Fibroblast of villous mesenchyme (primary cell): ENCODE results near the gene CCDC88B. TPM values are rescaled to one million over a fixed set of nuclear protein-coding genes. Genes with fewer than 3 reads are reported as not detected.
A peak's percentile ranks its signal among the peaks of the same experiment; 100 is the strongest.

Experiments used
- DNase-seq: peaks from one replicate; pipeline ENCODE4 v3.0.0-alpha.2; 2010; ENCODE audit warnings: low read depth
- H3K4me3 ChIP-seq: 2 replicates; pipeline ENCODE4 v1.5.1; 2011; ENCODE audit warnings: low read depth, mild to moderate bottlenecking, low read length
- CTCF ChIP-seq: IDR thresholded peaks from 2 replicates; pipeline ENCODE4 v1.5.1; 2012; ENCODE audit warnings: low read depth, mild to moderate bottlenecking, low read length; ENCODE audit not compliant: insufficient read depth
- total RNA-seq: library from RNA; depleted of rRNA; stranded (reverse); fragments of >200 nt; gene quantifications from 2 replicates; pipeline ENCODE4 v1.2.3, GENCODE V29; 2012

Gene CCDC88B
- total RNA-seq, 1 donor: 1.7 TPM

- TF ChIP-seq CTCF: peak; percentile 58
- H3K4me3 ChIP-seq: peak overlapping the region; percentile 48
- peak; percentile 86 for DNase-seq
Measured at GRCh38 chr11:64341851-64342791, 2.1 kb downstream of the CCDC88B start.

GRCh38 chr11:64342869-64343745 lies 3.1 kb downstream of the CCDC88B start:
- H3K4me3 ChIP-seq: peak overlapping the region; percentile 48

GRCh38 chr11:64343767-64344559 lies 4.0 kb downstream of the CCDC88B start:
- TF ChIP-seq CTCF: peak; percentile 22
- no peak overlapping the region for H3K4me3 ChIP-seq
- no peak for DNase-seq

More at GRCh38 chr11:64342869-64343745, 3.1 kb downstream of the CCDC88B start:
- no peak for TF ChIP-seq CTCF
- no peak for DNase-seq

- no peak for DNase-seq
- no peak for TF ChIP-seq CTCF
- H3K4me3 ChIP-seq: no peak overlapping the region
Measured at GRCh38 chr11:64344787-64345186, 4.8 kb downstream of the CCDC88B start.

GRCh38 chr11:64347193-64347867 lies 7.3 kb downstream of the CCDC88B start:
- TF ChIP-seq CTCF: no peak
- no peak overlapping the region for H3K4me3 ChIP-seq
- no peak for DNase-seq

- TF ChIP-seq CTCF: no peak
- no peak for DNase-seq
- no peak overlapping the region for H3K4me3 ChIP-seq
Measured at GRCh38 chr11:64348383-64349024, 8.5 kb downstream of the CCDC88B start.
